GM12891 (cell line): ENCODE measurements around the gene CACNA1S.

Experiments used
- DNase-seq: peaks from one replicate; pipeline ENCODE4 v3.0.0; 2011; ENCODE audit warnings: low spot score; ENCODE audit not compliant: insufficient read length
- FAIRE-seq: peaks from 2 replicates; lab custom pipeline; 2011; peaks lifted over from hg19 to GRCh38; lab: Jason Lieb, UNC
- PAX5 ChIP-seq: IDR thresholded peaks from 2 replicates; pipeline ENCODE4 v1.6.1; 2011; ENCODE audit warnings: low read length, moderate library complexity, mild to moderate bottlenecking; ENCODE audit not compliant: insufficient read depth, severe bottlenecking
- POLR2A ChIP-seq: IDR thresholded peaks from 2 replicates; pipeline ENCODE4 v1.6.1; 2011; ENCODE audit warnings: low read depth, low read length, control low read depth
- POLR2AphosphoS5 ChIP-seq: IDR thresholded peaks from 2 replicates; pipeline ENCODE4 v1.6.1; 2011; ENCODE audit warnings: low read depth, low read length, control low read depth
- POU2F2 ChIP-seq: IDR thresholded peaks from 2 replicates; pipeline ENCODE4 v1.6.1; 2011; ENCODE audit warnings: low read depth, mild to moderate bottlenecking, control low read depth, low read length, moderate library complexity
- SPI1 ChIP-seq: IDR thresholded peaks from 2 replicates; pipeline ENCODE4 v1.6.1; 2011; ENCODE audit warnings: low read depth, low read length, control low read depth
- TAF1 ChIP-seq: IDR thresholded peaks from 2 replicates; pipeline ENCODE4 v1.6.1; 2011; ENCODE audit warnings: low read depth, low read length, control low read depth

The CACNA1S gene

GRCh38 chr1:201140235-201140940, 28.2 kb upstream of the CACNA1S start:
- no peak for FAIRE-seq
- DNase-seq: no peak

GRCh38 chr1:201139756-201140155, 27.5 kb upstream of the CACNA1S start:
- no peak for FAIRE-seq
- DNase-seq: no peak
- no peak for TF ChIP-seq POLR2A
- no peak for TF ChIP-seq TAF1
- TF ChIP-seq POLR2AphosphoS5: no peak
- TF ChIP-seq POU2F2: no peak
- TF ChIP-seq SPI1: no peak
- TF ChIP-seq PAX5: no peak

More at GRCh38 chr1:201140235-201140940, 28.2 kb upstream of the CACNA1S start:
- TF ChIP-seq PAX5: no peak
- TF ChIP-seq POLR2AphosphoS5: no peak
- TF ChIP-seq POU2F2: no peak
- TF ChIP-seq SPI1: no peak
- no peak for TF ChIP-seq TAF1
- TF ChIP-seq POLR2A: no peak

- TF ChIP-seq PAX5: no peak
- no peak for TF ChIP-seq TAF1
- TF ChIP-seq SPI1: no peak
- TF ChIP-seq POLR2AphosphoS5: no peak
- TF ChIP-seq POU2F2: no peak
- TF ChIP-seq POLR2A: no peak
- FAIRE-seq (no peak), DNase-seq (no peak)
Measured at GRCh38 chr1:201139306-201139705, 27.1 kb upstream of the CACNA1S start.

GRCh38 chr1:201138311-201138840, 26.1 kb upstream of the CACNA1S start:
- FAIRE-seq (no peak), DNase-seq (no peak)
- TF ChIP-seq TAF1 (no peak), POLR2A (no peak), POLR2AphosphoS5 (no peak), SPI1 (no peak), POU2F2 (no peak), PAX5 (no peak)

GRCh38 chr1:201137579-201138310, 25.5 kb upstream of the CACNA1S start:
- no peak for FAIRE-seq
- no peak for DNase-seq
- TF ChIP-seq POU2F2 (no peak), TAF1 (no peak), POLR2AphosphoS5 (no peak), SPI1 (no peak), PAX5 (no peak), POLR2A (no peak)

- FAIRE-seq: no peak
- TF ChIP-seq TAF1 (no peak), POLR2AphosphoS5 (no peak), POU2F2 (no peak), PAX5 (no peak), SPI1 (no peak), POLR2A (no peak)
- DNase-seq: no peak
Measured at GRCh38 chr1:201137024-201137392, 24.8 kb upstream of the CACNA1S start.

- DNase-seq (no peak), FAIRE-seq (no peak)
- TF ChIP-seq TAF1 (no peak), PAX5 (no peak), POLR2AphosphoS5 (no peak), POLR2A (no peak), SPI1 (no peak)
Measured at GRCh38 chr1:201136355-201137023, 24.3 kb upstream of the CACNA1S start.

GRCh38 chr1:201134405-201134804, 22.2 kb upstream of the CACNA1S start:
- DNase-seq (no peak), FAIRE-seq (no peak)
- TF ChIP-seq SPI1: no peak
- no peak for TF ChIP-seq PAX5
- TF ChIP-seq POLR2A: no peak
- no peak for TF ChIP-seq POU2F2

GRCh38 chr1:201131398-201131797, 19.2 kb upstream of the CACNA1S start:
- no peak for DNase-seq
- no peak for FAIRE-seq
- TF ChIP-seq PAX5 (no peak), TAF1 (no peak), POU2F2 (no peak)
